OCI-LY1 (cell line): Measurements from ENCODE around the gene PLPP4.

ENCODE experiments used
- EZH2 ChIP-seq: fragments of 200-600 bp; sonication (generic), shearing (Covaris generic); IDR thresholded peaks from 2 replicates; pipeline ENCODE4 v1.8.0; 2017; ENCODE audit warnings: borderline replicate concordance, mixed run types, mild to moderate bottlenecking, antibody characterized with exemption, low read length, moderate library complexity, mixed read lengths
- TF ChIP-seq, protein P1 (sequence below): fragments of 200-600 bp; sonication (generic), shearing (Covaris generic); IDR thresholded peaks from 2 replicates; pipeline ENCODE4 v1.5.1; 2017; ENCODE audit warnings: mild to moderate bottlenecking, antibody characterized with exemption, low read length, moderate library complexity, mixed read lengths

GRCh38 chr10:120508393-120508792 is 51.4 kb downstream of the PLPP4 start:
- TF ChIP-seq, protein P1, sequence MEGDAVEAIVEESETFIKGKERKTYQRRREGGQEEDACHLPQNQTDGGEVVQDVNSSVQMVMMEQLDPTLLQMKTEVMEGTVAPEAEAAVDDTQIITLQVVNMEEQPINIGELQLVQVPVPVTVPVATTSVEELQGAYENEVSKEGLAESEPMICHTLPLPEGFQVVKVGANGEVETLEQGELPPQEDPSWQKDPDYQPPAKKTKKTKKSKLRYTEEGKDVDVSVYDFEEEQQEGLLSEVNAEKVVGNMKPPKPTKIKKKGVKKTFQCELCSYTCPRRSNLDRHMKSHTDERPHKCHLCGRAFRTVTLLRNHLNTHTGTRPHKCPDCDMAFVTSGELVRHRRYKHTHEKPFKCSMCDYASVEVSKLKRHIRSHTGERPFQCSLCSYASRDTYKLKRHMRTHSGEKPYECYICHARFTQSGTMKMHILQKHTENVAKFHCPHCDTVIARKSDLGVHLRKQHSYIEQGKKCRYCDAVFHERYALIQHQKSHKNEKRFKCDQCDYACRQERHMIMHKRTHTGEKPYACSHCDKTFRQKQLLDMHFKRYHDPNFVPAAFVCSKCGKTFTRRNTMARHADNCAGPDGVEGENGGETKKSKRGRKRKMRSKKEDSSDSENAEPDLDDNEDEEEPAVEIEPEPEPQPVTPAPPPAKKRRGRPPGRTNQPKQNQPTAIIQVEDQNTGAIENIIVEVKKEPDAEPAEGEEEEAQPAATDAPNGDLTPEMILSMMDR = no peak
- TF ChIP-seq EZH2 = no peak
